ENCODE results near the gene CSGALNACT2.

Gene CSGALNACT2

GRCh38 chr10:43111921-43112607 lies 26.2 kb upstream of the CSGALNACT2 start:
- no peak for DNase-seq (ENCODE audit: low read depth in 2 of 2)

GRCh38 chr10:43112608-43112961 lies 25.7 kb upstream of the CSGALNACT2 start:
- no peak for DNase-seq (ENCODE audit: low read depth in 2 of 2)

- DNase-seq (ENCODE audit: low read depth in 2 of 2), result no peak
Measured at GRCh38 chr10:43113201-43114087, 24.8 kb upstream of the CSGALNACT2 start.

DNA sequence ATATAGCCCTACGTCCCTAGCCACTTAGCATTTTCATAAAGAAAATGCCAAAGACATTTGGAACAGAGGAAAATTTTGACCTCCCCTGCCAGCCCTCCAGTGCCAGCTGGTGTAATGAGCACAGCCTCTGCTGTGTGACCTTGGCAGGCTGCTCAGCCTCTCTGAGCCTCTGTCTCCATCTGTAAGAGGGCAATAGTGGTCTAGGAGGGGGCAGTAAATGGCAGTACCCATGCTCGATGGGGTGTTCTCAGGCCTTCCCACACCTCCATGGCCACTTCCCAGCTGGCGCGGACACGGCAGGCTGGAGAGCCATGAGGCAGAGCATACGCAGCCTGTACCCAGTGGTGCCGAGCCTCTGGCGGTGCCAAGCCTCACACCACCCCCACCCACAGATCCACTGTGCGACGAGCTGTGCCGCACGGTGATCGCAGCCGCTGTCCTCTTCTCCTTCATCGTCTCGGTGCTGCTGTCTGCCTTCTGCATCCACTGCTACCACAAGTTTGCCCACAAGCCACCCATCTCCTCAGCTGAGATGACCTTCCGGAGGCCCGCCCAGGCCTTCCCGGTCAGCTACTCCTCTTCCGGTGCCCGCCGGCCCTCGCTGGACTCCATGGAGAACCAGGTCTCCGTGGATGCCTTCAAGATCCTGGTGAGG lies 24.0 kb upstream of the CSGALNACT2 start:
- no peak for DNase-seq (ENCODE audit: low read depth in 2 of 2)

DNA sequence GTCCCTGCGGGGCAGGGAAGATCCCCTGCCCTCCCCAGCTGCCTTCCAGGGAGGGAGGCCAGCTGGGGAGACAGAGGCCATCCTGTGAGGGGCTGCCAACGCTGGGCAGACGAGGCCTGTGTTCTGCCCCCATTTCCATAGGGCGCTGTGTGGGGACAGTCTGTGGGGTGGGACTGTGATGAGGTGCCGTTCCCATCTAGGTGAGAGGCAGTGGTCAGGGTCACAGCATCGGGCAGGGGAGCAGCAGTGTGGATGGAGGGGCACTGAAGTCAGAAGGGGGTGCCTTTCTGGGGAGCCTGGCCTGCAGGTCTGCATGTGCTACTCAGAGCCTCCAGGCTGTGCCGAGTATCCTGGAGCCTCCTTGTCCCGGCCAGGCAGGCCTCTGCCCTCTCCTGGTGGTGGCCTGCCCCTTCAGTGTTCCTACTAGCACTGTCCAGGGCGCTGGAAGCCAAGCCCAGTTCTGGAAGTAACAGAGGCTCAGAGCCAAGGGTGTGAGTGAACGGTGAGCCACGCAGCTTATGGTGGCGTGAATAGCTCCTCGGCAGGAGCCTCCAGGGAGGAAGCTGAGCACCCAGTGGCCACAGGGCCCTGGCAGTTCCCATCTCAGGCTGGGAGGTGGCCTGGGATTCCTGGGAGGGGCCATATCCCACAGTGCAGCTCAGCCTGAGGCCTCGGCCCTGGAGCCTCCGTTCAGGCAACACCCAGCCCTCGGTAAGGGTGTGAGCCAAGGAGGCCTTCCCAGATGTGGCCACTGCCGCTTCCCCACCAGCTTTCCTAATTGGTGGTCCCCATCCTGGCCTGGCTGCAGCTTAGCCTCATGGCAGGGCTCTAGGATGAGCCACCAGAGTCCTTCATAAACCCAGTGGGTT lies 23.3 kb upstream of the CSGALNACT2 start:
- DNase-seq (ENCODE audit: low read depth in 2 of 2), result no peak

DNA sequence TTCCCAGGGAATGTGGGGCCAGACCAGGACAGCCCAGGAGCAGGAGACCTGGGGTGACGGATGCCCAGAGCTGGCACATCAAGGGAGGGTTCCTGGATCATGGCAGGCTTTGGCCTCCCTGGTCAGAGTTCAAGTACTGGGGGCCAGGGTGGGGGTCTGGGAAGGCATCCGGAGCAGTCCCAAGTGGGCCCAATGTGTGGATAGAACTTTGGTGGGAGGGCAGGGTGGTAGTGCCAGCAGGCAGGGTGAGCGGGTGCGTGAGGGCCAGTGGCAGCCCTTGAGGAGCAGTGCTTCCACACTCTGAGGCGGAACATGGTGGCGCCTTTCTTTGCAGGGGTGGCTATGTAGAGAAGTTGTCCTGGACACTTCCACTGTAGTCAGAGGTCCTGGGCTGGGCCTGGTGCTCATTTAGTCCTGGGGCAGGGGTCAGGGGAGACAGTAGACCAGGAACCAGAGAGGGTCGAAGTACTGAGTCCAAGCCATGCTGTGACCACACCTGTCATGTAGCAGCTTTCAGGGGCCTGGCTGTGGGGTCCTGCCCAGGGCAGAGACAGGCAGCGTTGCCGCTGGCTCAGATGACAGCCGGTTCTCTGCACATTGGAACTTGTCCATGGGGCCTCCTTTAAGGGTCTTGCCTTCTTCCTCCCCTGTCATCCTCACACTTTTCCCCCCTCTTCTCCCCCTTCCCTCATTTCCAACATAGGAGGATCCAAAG lies 22.2 kb upstream of the CSGALNACT2 start:
- no peak for DNase-seq (ENCODE audit: low read depth in 2 of 2)

- no peak for DNase-seq (ENCODE audit: low read depth in 2 of 2)
Measured at GRCh38 chr10:43116596-43116995, 21.6 kb upstream of the CSGALNACT2 start.

DNA sequence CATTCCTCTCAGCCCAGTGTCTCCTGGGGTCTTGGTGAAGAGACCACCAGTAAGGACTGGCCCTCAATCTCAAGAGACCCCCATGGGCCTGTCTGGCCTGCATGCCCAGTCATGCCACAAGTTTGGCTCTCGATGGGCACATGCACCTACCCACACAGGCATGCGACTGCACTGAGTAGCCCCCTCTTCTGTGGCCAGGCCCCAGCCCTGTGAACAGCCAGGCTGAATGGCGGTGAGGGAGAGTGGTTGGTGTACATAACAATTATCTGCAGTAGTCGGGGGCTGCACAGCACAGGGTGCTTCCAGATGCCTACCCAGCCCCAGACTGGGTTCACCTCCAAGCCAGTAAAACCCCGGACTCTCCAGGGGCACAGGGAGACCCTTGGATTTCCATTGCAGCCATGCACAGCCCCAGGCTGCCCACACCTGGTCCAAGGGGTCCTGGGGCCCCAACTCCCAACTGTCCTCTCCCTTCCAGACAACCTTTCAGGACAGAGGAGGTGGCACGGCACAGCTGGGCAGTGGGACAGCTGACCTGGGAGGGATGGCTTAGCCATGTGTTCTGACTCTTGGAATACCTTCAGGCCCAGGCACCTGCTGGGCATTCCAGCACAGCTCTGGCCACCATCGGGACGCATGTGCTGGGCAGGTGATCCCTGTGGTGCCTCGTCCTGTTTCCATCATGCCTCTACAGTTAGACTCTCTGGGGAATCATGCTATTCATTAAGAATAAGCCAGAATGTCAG lies 21.0 kb upstream of the CSGALNACT2 start:
- DNase-seq (ENCODE audit: low read depth in 2 of 2), result no peak

DNA sequence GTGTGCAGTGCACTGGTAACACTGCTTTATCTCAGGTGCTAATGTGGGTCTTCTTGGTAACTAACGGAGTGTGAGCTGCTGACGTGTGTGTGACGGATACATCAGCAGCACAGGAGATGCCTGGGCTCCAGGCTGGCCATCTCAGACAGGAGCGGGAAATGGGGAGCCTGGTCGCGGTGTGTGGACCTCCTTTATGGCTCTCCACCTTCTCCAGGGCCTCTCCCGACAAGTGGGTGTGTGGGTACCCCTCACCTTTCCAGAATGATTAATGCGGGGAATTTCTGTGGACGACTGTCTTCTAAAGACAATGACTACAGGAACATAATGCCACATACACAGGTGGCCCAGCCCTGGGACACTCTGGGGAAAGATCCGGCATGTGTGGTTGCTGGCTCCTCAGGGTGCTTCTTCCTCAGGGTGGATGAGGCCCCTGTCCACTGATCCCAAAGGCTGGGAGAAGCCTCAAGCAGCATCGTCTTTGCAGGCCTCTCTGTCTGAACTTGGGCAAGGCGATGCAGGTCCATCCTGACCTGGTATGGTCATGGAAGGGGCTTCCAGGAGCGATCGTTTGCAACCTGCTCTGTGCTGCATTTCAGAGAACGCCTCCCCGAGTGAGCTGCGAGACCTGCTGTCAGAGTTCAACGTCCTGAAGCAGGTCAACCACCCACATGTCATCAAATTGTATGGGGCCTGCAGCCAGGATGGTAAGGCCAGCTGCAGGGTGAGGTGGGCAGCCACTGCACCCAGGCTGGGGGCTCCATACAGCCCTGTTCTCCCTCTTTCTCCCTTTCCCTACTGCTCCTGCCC lies 20.3 kb upstream of the CSGALNACT2 start:
- no peak for DNase-seq (ENCODE audit: low read depth in 2 of 2)

DNA sequence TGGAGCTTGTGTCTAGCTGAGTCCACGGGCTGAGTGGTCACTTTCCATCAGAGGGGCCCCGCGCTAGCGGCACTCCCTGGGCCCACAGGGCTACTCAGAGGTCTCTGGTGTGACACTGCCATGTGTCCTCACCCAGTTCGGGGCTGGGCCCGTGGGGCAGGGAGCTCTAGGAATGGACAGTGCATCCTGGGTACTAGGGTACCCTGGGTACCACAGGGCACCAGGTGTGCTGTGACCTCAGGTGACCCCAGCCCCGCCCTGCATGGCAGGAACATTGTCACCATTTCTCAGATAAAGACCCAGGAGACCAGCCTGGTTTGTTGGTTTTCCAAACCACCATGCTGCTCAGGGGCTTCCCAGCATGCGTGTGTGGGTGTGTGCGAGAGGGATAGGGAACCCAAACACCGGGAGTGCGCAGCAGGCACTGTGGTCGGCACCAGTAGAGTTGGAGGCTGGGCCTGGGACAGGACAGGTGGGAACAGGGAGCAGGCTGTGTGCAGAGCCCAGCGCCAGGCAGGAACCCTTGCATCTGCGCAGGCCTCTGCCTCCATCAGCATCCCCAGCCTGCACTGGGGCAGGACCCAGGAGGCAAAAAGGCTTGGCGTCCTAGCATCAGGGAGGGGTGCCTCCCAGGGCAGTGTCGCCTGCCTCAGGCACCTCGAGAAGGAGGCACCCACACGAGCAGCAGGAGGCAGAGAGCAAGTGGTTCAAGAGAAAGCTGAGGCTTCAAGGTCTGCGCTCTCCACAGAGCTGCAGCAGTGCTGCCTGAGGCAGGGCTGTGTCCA lies 19.4 kb upstream of the CSGALNACT2 start:
- no peak for DNase-seq (ENCODE audit: low read depth in 2 of 2)

DNA sequence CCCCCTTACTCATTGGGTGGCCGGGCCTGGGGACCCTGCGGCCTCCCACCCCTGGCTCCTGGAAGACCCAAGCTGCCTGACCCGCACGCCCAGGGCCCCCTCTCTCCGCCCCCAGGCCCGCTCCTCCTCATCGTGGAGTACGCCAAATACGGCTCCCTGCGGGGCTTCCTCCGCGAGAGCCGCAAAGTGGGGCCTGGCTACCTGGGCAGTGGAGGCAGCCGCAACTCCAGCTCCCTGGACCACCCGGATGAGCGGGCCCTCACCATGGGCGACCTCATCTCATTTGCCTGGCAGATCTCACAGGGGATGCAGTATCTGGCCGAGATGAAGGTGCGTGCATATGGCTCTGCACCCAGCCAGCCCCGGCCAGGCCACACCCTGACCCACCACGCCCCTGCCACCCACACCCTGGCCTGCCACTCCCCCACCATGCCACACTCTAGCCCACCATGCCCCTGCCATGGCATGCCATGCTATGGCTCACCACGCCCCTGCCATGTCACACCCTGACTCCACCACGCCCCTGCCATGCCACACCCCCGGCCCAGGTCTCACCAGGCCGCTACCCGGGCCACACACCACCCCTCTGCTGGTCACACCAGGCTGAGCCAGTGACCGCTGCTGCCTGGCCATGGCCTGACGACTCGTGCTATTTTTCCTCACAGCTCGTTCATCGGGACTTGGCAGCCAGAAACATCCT lies 18.7 kb upstream of the CSGALNACT2 start:
- DNase-seq (ENCODE audit: low read depth in 2 of 2), result no peak

DNA sequence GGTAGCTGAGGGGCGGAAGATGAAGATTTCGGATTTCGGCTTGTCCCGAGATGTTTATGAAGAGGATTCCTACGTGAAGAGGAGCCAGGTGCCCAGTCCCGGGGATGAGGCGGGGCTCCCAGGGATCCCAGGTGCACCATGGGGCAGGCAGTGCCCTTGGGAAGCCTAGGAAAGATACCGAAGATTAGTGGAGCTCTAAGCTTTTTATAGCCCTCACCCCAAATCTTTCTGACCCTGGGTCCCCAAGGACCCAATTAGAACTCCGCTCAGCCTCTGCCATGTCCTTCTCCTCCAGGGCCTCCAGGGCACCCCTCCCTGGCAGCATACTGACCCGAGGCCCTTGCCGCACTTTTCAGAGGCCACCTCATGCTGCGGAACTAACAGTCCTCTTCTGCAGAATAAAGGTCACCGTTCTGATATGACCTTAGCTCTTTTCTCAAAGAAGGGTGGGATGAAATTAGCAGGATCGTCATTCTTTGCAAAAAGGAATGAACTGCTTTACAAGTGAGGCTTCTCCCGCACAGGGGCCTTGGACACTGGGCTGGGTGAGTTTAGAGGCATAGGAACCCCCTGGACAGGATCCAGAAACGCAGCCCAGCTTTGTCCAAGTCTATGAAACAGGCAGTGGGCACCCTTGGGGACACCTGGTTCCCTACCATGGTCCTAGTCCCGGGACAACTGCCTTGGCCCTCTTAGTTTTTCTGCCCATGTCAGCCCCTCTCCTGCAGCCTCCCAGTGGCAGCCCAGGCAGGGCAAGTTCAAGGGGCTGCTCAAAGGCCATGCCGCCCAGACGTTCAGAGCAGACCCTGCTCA lies 17.9 kb upstream of the CSGALNACT2 start:
- no peak for DNase-seq (ENCODE audit: low read depth in 2 of 2)

DNA sequence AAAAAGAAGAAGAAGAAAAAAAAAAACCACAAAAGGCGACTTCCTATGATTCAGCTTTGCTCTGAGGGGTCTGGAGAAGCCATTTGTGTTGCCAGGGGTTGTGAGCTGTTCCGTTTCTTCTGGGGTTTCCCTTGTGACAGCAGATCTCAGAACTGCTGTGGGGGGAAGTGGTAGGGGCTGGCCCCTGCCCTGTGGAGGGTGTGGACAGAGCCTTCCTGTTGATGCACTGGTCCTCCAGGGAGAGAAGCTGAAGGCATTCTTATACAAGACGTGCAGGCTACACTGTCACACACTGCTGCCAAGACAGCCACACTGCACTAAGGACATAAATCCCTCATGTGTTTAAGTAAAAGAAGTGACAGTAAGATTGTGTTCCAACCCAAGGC lies 17.3 kb upstream of the CSGALNACT2 start:
- peak; percentile 46 to 53 for DNase-seq (ENCODE audit: low read depth in 2 of 2)

DNA sequence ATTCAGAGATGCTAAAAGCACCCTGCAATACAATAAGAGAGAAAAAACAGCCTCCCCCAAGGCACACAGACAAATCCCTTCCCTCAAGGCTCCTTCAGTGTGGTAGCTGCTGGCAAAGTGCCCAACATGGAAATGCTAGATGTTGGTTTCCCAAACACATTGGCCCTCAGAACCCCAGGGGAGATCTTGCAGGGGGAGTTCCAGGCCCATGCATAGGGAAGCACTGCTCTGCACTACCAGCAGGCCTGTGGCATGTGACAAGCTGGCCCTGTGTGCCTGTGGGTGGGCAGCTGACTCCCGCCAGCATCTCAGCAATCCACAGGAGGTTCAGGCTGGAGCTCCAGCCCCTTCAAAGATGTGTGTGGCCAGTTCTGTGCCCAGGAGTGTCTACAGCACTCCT lies 16.8 kb upstream of the CSGALNACT2 start:
- DNase-seq (ENCODE audit: low read depth in 2 of 2), result no peak

- DNase-seq (ENCODE audit: low read depth in 2 of 2), result no peak
Measured at GRCh38 chr10:43122096-43122495, 16.1 kb upstream of the CSGALNACT2 start.

DNA sequence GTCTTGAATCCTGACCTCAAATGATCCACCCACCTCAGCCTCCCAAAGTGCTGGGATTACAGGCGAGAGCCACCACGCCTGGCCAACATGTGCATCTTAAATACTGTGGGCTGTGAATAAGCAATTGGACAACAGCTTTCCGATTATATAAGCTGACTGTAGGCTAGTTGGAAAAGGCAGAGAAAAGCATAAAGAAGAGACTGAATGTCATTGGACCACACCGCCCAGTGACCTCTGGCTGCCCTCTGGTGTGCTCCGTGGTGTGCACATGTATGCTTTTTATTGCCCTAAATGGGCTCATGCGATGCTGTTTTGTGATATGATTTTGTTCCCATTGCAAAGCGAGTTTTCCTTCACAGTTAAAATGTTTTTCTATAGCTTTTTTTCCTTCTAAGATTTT lies 15.4 kb upstream of the CSGALNACT2 start:
- no peak for DNase-seq (ENCODE audit: low read depth in 2 of 2)

GRCh38 chr10:43123361-43124093 lies 14.7 kb upstream of the CSGALNACT2 start:
- no peak for DNase-seq (ENCODE audit: low read depth in 2 of 2)
